HG03060 (cell line): ENCODE data around the gene RAPGEF1.

Source experiments
- ATAC-seq: cut with Tn5 transposase; IDR thresholded peaks from one replicate; pipeline ENCODE4 v1.9.1; 2021; ENCODE audit warnings: low read depth, moderate number of reproducible peaks; ENCODE audit not compliant: unreplicated experiment

Gene RAPGEF1

GRCh38 chr9:131614340-131614915 is 125.4 kb downstream of the RAPGEF1 start:
- ATAC-seq: no peak

GRCh38 chr9:131613921-131614320 is 126.0 kb downstream of the RAPGEF1 start:
- no peak for ATAC-seq

DNA sequence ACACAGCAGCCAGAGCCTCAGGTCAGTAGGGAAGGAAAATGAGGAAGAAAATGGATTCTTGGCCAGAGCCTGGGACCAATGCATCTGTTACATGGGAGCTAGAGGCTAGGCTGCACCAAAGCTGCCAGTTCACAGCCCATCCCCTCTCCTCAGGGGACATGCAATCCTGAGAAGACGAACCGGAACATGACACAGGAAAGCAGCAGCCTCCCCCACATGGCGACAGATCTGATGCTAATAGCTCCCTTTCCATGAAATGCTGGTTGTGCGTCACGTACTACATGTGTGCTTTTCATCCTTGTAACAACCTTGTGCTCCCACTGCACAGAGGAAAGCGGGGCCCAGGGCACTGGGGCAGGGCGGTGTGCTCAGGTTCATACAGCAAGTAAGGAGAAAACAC is 127.0 kb downstream of the RAPGEF1 start:
- ATAC-seq: no peak

- ATAC-seq: no peak
Observed at GRCh38 chr9:131611586-131612315, 128.1 kb downstream of the RAPGEF1 start.

GRCh38 chr9:131610231-131610761 is 129.6 kb downstream of the RAPGEF1 start:
- no peak for ATAC-seq

GRCh38 chr9:131609099-131609830 is 130.6 kb downstream of the RAPGEF1 start:
- no peak for ATAC-seq

DNA sequence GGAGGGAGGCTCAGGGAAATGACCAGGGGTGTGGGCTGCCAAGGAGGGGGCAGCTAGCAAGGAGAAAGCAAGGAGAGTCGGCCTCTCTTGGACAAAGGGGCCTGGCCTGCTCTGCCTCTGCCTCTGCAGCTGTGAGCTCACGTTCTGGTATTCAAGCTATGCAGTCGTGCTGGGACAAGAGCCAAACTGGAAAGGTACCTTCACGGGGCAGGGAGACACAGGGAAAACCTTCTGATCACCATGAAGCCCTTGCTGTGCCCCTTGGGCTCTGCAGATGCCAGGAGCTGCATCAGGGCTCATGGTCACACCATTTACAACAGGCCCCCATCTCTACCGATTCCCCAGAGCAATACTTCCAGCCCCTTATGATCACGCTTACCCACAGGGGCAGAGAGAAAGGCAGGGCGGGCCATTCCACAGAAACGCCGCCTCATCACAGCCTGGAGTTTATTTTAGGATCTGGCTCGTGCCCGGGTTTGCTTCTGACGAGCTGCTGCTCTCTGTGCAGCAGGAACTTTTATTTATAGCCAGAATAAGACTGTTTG is 131.3 kb downstream of the RAPGEF1 start:
- no peak for ATAC-seq

DNA sequence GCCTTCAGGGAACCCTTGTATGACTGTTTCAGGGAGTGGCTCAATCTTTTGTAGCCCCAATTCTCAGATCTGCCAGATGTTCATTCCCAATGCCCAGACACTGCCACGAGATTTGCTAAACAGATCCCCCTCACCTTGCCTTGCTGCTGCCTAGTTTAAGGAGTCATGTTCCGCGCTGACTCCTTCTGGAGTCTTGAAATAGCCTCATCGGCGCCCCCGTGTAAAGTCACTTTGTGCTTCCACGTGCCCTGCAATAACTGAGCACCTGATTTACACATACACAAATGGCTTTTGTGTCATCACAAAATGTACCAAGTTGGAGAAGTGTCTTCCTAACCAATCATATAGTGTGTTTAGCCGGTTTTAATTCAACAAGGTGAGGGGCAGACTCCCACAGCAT is 132.3 kb downstream of the RAPGEF1 start:
- ATAC-seq: no peak

GRCh38 chr9:131606896-131607567 is 132.8 kb downstream of the RAPGEF1 start:
- ATAC-seq: no peak

- ATAC-seq: no peak
Observed at GRCh38 chr9:131605770-131606590, 133.9 kb downstream of the RAPGEF1 start.

- no peak for ATAC-seq
Observed at GRCh38 chr9:131603711-131604439, 136.0 kb downstream of the RAPGEF1 start.

- no peak for ATAC-seq
Observed at GRCh38 chr9:131603199-131603598, 136.7 kb downstream of the RAPGEF1 start.

DNA sequence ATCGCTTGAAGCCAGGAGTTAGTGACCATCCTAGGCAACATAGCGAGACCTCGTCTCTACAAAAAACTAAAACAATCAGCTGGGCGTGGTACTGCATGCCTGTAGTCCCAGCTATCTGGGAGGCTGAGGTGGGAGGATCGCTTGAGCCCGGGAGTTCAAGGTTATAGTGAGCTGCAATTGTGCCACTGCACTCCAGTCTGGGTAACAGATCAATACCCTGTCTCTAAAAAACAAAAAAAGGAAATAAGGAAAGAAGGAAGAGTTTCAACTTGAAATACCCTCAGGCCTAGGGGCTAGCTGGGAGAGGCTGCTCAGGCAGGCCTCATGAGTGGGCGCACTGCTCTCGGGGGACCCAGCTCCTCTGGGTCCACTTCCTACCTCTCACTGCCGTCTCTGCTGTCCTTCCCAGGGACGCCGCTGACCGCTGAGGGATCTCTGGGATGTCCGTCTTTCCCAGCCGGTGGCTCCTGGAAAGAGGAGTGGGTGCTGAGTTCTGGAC is 138.1 kb downstream of the RAPGEF1 start:
- no peak for ATAC-seq

- ATAC-seq: no peak
Observed at GRCh38 chr9:131598121-131598520, 141.8 kb downstream of the RAPGEF1 start.

DNA sequence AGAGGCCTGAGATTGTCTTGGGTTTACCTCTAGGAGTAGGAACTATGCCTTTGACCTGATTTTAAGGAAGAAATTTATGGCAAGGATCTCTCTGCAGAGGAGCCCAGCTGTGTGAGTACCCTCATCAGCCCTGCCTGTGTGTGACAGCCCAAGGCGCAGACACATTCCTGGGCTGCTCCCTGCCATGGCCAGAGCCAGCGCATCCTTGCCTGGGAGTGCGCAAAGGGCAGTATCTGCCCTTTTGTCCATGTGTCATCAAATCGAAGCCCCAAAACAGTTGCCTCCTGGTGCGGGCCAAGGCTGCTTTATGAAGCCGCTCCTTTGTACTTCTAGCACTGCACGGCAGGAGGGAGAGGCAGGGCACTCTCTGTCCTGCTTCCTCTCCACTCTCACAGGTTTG is 142.6 kb downstream of the RAPGEF1 start:
- ATAC-seq: no peak

DNA sequence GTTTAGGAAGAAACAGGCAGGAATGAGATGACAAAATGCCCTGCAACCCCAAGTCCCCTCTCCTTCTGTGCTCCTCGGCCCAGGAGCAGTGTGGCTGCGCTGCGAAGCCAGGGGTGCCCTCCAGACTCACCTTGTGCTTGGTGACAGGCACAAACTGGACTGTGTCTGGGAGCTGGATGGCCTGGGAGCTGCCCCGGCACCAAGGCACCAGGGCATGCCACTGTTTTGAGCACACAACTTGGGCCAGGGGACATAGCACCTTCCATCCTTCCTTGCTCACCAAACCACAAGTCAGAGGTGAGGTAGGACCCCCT is 143.5 kb downstream of the RAPGEF1 start:
- no peak for ATAC-seq

- no peak for ATAC-seq
Observed at GRCh38 chr9:131595696-131596429, 144.0 kb downstream of the RAPGEF1 start.

GRCh38 chr9:131594906-131595665 is 144.8 kb downstream of the RAPGEF1 start:
- no peak for ATAC-seq
